ENCODE results near the gene FCER1G.

Gene FCER1G

GRCh38 chr1:161172349-161172748 is 42.7 kb upstream of the FCER1G start:
- no peak for DNase-seq (ENCODE audit: low read depth)
- H3K4me3 ChIP-seq (ENCODE audit: low read depth, low read length), result no peak overlapping the region
- TF ChIP-seq, protein P1, sequence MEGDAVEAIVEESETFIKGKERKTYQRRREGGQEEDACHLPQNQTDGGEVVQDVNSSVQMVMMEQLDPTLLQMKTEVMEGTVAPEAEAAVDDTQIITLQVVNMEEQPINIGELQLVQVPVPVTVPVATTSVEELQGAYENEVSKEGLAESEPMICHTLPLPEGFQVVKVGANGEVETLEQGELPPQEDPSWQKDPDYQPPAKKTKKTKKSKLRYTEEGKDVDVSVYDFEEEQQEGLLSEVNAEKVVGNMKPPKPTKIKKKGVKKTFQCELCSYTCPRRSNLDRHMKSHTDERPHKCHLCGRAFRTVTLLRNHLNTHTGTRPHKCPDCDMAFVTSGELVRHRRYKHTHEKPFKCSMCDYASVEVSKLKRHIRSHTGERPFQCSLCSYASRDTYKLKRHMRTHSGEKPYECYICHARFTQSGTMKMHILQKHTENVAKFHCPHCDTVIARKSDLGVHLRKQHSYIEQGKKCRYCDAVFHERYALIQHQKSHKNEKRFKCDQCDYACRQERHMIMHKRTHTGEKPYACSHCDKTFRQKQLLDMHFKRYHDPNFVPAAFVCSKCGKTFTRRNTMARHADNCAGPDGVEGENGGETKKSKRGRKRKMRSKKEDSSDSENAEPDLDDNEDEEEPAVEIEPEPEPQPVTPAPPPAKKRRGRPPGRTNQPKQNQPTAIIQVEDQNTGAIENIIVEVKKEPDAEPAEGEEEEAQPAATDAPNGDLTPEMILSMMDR (IDR thresholded peaks at IDR 0.05; ENCODE audit: low read depth, low read length, missing control alignments), result no peak
- in situ Hi-C loops (cut with HindIII; ENCODE audit: low sequenced_read_pairs), result no loop called here

DNA sequence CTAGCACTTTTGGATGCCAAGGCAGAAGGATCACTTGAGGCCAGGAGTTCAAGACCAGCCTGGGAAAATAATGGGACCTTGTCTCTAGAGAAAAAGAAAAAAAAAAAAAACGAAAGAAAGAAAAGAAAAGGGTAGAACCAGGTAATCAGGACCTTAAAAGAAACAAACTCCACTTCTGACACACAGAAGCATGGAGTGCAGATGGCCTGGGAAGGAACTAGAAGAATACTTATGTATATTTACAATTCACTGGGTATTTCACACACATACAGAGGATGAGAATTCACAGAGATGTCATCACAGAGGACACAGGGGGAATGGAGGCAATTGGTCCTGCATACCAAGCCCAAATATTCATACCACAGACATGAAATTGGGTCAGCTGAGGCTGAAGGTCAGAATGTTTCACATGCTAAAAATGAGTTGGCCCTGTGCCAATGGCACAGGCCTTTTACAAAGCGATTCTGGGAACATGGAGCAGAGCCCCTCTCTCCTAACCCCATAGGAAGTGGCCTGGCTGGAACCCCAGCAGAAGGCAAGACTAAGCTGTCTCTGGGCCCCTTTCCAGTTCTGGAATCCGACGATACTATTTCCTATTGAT is 42.2 kb upstream of the FCER1G start:
- TF ChIP-seq, protein P1 (IDR thresholded peaks at IDR 0.05; ENCODE audit: low read depth, low read length, missing control alignments), result no peak
- H3K4me3 ChIP-seq (ENCODE audit: low read depth, low read length), result no peak overlapping the region
- DNase-seq (ENCODE audit: low read depth), result peak; percentile 79
- in situ Hi-C loops (cut with HindIII; ENCODE audit: low sequenced_read_pairs), result no loop called here

- in situ Hi-C loops (cut with HindIII; ENCODE audit: low sequenced_read_pairs), result no loop called here
- TF ChIP-seq, protein P1 (IDR thresholded peaks at IDR 0.05; ENCODE audit: low read depth, low read length, missing control alignments), result no peak
- H3K4me3 ChIP-seq (ENCODE audit: low read depth, low read length), result no peak overlapping the region
- no peak for DNase-seq (ENCODE audit: low read depth)
These were observed 41.4 kb upstream of the FCER1G start for GRCh38 chr1:161173711-161174110.

DNA sequence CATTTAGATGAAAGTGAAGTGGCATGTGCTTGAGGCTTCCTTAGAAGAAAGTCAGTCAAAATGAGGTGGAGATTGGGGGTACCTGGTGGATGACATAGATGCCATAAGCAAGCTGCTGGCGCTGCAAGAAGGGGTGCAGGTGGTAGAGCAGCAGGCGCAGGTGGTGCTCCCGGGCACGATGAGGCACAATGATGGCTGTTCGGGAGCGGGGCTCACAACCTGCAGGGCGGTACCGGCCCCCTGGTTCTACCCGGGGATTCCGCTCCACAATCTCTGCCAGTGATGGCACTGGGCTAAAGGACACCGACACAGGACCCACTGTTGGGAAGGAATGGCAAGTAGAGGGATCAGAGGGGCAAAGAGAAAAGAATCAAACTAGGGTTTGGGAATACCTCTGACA is 40.2 kb upstream of the FCER1G start:
- TF ChIP-seq, protein P1 (IDR thresholded peaks at IDR 0.05; ENCODE audit: low read depth, low read length, missing control alignments), result no peak
- no peak for DNase-seq (ENCODE audit: low read depth)
- H3K4me3 ChIP-seq (ENCODE audit: low read depth, low read length), result no peak overlapping the region
- in situ Hi-C loops (cut with HindIII; ENCODE audit: low sequenced_read_pairs), result no loop called here

DNA sequence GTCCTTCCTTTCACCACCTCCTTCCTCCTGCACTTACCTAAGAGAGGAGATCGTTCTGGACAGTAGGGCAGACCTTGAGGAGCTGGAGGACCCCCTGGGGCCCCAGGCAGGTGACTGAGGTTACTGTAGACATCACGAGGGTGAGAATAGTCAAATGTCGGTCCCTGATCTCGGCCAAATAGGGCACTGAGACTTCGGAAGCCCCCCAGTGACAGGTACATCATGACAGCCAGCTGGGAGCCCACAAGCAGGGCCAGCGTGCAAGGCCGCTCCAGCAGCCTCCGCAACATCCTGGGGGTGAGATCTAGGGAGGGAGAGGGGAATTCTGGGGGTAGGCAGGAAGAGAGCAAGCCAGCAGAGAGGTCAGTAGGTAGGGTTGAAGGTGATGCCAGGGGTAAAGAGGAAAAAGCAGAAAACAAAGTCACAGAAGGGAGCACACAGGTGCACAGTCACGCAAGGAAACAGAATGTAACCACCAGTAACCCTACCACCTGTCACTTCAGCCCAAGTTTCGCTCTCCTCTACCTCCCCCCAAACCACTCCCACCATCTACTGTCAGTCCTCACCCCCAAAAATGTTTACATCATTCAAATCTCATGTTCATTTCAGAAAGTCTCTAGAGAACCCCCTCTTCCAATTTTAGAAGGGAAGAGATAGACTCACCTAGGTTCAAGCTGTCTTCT is 39.2 kb upstream of the FCER1G start:
- H3K4me3 ChIP-seq (ENCODE audit: low read depth, low read length), result peak overlapping the region; percentile 96
- in situ Hi-C loops (cut with HindIII; ENCODE audit: low sequenced_read_pairs), result no loop called here
- no peak for DNase-seq (ENCODE audit: low read depth)
- TF ChIP-seq, protein P1 (IDR thresholded peaks at IDR 0.05; ENCODE audit: low read depth, low read length, missing control alignments), result no peak

GRCh38 chr1:161176468-161177111 is 38.5 kb upstream of the FCER1G start:
- in situ Hi-C loops (cut with HindIII; ENCODE audit: low sequenced_read_pairs), result no loop called here
- DNase-seq (ENCODE audit: low read depth), result no peak
- H3K4me3 ChIP-seq (ENCODE audit: low read depth, low read length), result peak overlapping the region; percentile 96
- TF ChIP-seq, protein P1 (IDR thresholded peaks at IDR 0.05; ENCODE audit: low read depth, low read length, missing control alignments), result no peak

All from astrocyte of the cerebellum (primary cell).